ENCODE results near the gene GMCL2. TPM values are rescaled to one million over a fixed set of nuclear protein-coding genes. Genes with fewer than 3 reads are reported as not detected.

GMCL2 gene
- total RNA-seq, 4 donors from 2014 or later, result not detected

DNA sequence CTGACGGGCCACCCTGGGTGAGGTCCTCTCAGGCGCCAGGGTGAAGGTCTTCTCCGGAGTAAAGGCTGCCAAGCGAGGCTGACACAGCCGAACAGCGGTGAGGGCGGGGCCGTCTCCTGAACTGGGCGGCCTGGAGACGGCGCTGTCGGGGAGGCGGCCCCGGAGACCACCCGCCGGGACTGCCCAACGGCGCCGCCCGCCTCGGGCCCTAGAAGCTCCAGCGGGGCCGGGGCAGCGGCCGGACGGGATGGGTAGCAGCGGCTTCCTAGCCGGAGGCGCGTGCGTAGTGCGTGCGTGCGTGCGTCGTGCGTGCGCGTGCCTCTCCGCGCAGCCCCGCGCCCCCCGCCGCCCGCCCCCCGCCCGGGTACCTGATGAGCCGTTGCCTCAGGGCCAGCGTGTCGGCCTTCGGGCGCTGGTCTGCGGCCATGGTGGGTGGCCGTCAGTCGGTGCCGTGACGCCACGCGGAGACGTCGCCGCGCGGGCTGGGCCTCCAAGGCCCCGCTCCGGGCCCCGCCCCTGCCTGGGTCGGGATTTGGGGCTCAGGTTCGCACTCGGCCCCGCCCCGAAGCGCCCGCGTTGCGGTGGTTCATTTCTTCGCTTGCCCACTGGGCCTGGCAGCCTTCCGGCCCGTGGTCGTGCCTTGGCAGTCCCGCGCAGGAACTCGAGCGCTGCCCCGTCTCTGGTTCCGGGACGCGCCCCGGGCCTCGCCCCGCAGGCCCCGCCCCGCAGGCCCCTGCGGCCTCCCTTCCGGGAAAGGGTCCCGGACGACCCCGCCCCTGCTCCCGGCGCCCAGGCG is 45.2 kb upstream of the GMCL2 start, which contains the start of gene PHYKPL:
Gene PHYKPL, minus strand, starts transcription at position 679 of the 796 bp plus-strand sequence. Its CDS starts 252 bp downstream, at position 427.
- DNase-seq, result peak; percentile 80
- H3K27ac ChIP-seq, result peak within 1 kb of the TSS; percentile 94 to 99 (median 98)
- peaks cover 25 to 72% (median 36%) of the 10 kb centered on the region in 4 donors for H3K4me1 ChIP-seq
- TF ChIP-seq POLR2AphosphoS5 (IDR thresholded peaks at IDR 0.05) (peak; percentile 17 to 90 (median 83)), POLR2A (IDR thresholded peaks at IDR 0.05) (peak; percentile 78), EP300 (IDR thresholded peaks at IDR 0.05; ENCODE audit: low read depth) (peak; percentile 34)
- TF ChIP-seq, protein P1, sequence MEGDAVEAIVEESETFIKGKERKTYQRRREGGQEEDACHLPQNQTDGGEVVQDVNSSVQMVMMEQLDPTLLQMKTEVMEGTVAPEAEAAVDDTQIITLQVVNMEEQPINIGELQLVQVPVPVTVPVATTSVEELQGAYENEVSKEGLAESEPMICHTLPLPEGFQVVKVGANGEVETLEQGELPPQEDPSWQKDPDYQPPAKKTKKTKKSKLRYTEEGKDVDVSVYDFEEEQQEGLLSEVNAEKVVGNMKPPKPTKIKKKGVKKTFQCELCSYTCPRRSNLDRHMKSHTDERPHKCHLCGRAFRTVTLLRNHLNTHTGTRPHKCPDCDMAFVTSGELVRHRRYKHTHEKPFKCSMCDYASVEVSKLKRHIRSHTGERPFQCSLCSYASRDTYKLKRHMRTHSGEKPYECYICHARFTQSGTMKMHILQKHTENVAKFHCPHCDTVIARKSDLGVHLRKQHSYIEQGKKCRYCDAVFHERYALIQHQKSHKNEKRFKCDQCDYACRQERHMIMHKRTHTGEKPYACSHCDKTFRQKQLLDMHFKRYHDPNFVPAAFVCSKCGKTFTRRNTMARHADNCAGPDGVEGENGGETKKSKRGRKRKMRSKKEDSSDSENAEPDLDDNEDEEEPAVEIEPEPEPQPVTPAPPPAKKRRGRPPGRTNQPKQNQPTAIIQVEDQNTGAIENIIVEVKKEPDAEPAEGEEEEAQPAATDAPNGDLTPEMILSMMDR (IDR thresholded peaks at IDR 0.05), result no peak
- H3K9me3 ChIP-seq, result no peaks in the 10 kb centered on the region
- H3K4me3 ChIP-seq, result peak within 1 kb of the TSS; percentile 73 to 83 (median 78)
- H3K27me3 ChIP-seq, result no peaks in the 10 kb centered on the region
- peaks cover 0 to 27% (median 2%) of the 10 kb centered on the region in 4 donors for H3K36me3 ChIP-seq
- intact Hi-C loops (cut with DNase I; ENCODE audit: low total_unique reads), result no loop called here
- WGBS, 2 donors (ENCODE audit: low coverage in 1 of 2), result 1% methylated on average over 25 of the region's 102 CpGs; no CpG with 5 or more reads in 1 of the 2 donors
- in situ Hi-C loops (cut with MboI; ENCODE audit: low pct_ligation_motif_present in 1 of 4, low pct_unique_long_range_greater_than_20kb in 1 of 4, low sequenced_read_pairs in 3 of 4), result no loop called here

DNA sequence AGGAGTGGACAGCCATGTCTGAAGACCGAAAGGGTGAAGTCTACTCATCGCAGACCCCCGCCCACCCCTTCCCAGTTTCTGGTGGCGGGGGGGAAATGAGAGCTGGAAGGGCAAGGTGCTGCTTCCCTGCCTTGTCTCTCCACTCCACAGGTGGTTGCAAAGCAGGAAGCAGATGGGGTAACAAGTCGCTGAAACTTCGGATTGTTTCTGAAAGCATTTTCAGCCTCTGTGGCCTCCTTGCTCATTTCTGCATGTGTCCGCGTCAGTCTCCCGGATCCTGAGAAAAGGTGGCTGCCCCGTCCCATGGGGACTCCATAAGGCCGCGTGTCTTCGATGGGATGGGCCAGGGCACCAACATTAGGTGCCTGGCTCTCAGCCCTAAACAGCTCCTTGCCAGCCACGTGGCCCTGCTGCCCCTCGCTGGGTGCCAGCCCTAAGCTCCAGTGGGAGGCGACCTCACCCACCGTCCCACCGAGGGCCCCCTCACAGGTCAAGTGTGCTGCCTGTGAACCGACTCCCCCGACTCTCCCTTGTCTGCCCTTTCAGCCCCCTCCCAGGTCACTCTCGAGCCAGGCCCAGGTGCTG is 44.5 kb upstream of the GMCL2 start:
- in situ Hi-C loops (cut with MboI; ENCODE audit: low pct_ligation_motif_present in 1 of 4, low pct_unique_long_range_greater_than_20kb in 1 of 4, low sequenced_read_pairs in 3 of 4) (no loop called here), intact Hi-C loops (cut with DNase I; ENCODE audit: low total_unique reads) (no loop called here)
- WGBS, 2 donors (ENCODE audit: low coverage in 1 of 2), result 11% methylated on average over 19 of the region's 21 CpGs; no CpG with 5 or more reads in 1 of the 2 donors
- no peak for DNase-seq
- peak overlapping the region; percentile 73 to 83 (median 78) for H3K4me3 ChIP-seq
- no peaks in the 10 kb centered on the region for H3K27me3 ChIP-seq
- TF ChIP-seq POLR2A (IDR thresholded peaks at IDR 0.05) (no peak), EP300 (IDR thresholded peaks at IDR 0.05; ENCODE audit: low read depth) (no peak), POLR2AphosphoS5 (IDR thresholded peaks at IDR 0.05) (no peak)
- TF ChIP-seq, protein P1 (IDR thresholded peaks at IDR 0.05), result no peak
- H3K27ac ChIP-seq, result peak overlapping the region; percentile 94 to 99 (median 98)
- H3K9me3 ChIP-seq, result no peaks in the 10 kb centered on the region
- H3K36me3 ChIP-seq, result peaks cover 0 to 27% (median 2%) of the 10 kb centered on the region in 4 donors
- H3K4me1 ChIP-seq, result peaks cover 25 to 71% (median 33%) of the 10 kb centered on the region in 4 donors

DNA sequence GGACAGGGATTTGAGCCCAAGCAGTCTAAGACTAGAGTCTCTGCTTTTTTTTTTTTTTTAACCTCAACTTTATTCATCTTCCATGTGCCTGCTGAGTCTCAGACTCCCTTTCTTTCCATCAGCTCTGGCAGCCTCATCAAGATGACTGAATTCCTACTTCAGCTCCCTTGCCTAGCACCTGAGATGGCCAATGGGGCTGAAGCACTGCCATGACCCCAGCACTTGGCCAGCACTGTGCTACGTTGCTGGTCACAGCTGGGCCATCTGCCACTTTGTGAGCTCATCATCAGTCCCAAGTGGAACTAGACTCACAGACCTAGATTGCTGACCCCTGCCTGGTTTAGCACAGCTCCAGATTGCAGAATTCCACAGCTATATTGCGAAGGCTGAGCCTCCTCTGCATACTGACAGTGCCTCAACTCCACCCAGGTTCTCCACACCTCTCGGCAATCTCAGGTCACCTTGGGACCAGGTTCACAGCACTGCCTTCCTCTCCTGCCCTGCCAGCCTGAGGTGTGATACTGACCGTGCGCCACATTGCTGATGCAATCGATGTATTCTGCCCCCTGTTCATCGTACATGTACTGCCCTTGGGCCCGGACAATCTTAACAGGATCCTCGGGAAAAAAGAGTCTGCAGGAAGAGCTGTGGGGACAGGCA is 43.8 kb upstream of the GMCL2 start:
- Histone ChIP-seq H3K36me3 (peaks cover 0 to 27% (median 2%) of the 10 kb centered on the region in 4 donors), H3K4me3 (peak overlapping the region; percentile 73 to 83 (median 78)), H3K27me3 (no peaks in the 10 kb centered on the region), H3K27ac (peak overlapping the region; percentile 94 to 99 (median 98)), H3K4me1 (peaks cover 25 to 71% (median 36%) of the 10 kb centered on the region in 4 donors), H3K9me3 (no peaks in the 10 kb centered on the region)
- intact Hi-C loops (cut with DNase I; ENCODE audit: low total_unique reads) (no loop called here), in situ Hi-C loops (cut with MboI; ENCODE audit: low pct_ligation_motif_present in 1 of 4, low pct_unique_long_range_greater_than_20kb in 1 of 4, low sequenced_read_pairs in 3 of 4) (no loop called here)
- 40% methylated on average over 9 of the region's 9 CpGs; no CpG with 5 or more reads in 1 of the 2 donors for WGBS, 2 donors (ENCODE audit: low coverage in 1 of 2)
- TF ChIP-seq POLR2AphosphoS5 (IDR thresholded peaks at IDR 0.05) (peak in 1 of 3 donors; percentile 68), EP300 (IDR thresholded peaks at IDR 0.05; ENCODE audit: low read depth) (no peak), POLR2A (IDR thresholded peaks at IDR 0.05) (peak; percentile 36)
- TF ChIP-seq, protein P1 (IDR thresholded peaks at IDR 0.05), result no peak
- peak; percentile 65 for DNase-seq

All from transverse colon (tissue), 4 donors.